Measurements from ENCODE around the gene HOXC5.

DNA sequence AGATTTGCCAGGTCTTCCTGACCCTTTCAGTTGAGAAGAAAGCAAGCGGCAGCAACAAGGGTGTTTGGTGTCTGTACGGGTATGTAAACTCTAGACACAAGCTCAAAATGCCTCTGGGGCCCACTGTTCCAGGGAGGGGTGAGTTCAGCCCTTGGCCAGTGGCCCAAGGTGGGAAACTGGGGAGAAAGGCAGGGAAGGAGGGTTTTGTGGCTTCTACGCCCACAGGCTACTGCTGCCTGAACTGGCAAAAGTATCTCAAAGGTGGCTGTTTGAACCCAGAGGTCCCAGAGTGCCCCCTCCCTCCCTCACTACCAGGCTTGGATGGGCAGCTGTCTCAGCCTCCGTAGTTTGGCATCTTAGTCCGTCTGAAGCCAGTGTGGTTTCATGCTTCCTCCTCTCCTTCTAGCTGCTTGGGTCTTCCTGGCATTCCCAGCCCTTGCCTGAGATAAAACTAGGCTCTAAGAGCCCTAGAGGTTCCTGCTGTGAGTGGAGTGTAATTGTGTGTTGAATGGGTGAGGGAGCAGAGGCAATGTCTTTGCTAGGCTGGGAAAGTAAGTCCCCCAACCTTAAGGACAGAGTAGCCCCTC, 5.5 kb downstream of the HOXC5 start:
- TF ChIP-seq, protein P1, sequence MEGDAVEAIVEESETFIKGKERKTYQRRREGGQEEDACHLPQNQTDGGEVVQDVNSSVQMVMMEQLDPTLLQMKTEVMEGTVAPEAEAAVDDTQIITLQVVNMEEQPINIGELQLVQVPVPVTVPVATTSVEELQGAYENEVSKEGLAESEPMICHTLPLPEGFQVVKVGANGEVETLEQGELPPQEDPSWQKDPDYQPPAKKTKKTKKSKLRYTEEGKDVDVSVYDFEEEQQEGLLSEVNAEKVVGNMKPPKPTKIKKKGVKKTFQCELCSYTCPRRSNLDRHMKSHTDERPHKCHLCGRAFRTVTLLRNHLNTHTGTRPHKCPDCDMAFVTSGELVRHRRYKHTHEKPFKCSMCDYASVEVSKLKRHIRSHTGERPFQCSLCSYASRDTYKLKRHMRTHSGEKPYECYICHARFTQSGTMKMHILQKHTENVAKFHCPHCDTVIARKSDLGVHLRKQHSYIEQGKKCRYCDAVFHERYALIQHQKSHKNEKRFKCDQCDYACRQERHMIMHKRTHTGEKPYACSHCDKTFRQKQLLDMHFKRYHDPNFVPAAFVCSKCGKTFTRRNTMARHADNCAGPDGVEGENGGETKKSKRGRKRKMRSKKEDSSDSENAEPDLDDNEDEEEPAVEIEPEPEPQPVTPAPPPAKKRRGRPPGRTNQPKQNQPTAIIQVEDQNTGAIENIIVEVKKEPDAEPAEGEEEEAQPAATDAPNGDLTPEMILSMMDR (IDR thresholded peaks at IDR 0.05) = no peak
- TF ChIP-seq EP300 (IDR thresholded peaks at IDR 0.05) = no peak
- TF ChIP-seq POLR2A (IDR thresholded peaks at IDR 0.05) = no peak
- no peak for TF ChIP-seq POLR2AphosphoS5 (IDR thresholded peaks at IDR 0.05)
